Mammary epithelial cell (primary cell): ENCODE measurements around the gene MAPT.

ENCODE experiments used
- CTCF ChIP-seq, 2 donors: IDR thresholded peaks in 1 of 2; conservative IDR thresholded peaks in 1 of 2; 2 replicates each; pipeline ENCODE4 v1.5.1; 2011 to 2012; ENCODE audit warnings: inconsistent platforms in 2 of 2, low read length in 2 of 2, mild to moderate bottlenecking in 2 of 2, control low read depth in 1 of 2, low read depth in 1 of 2; ENCODE audit not compliant: insufficient read depth in 1 of 2; ENCODE audit errors: extremely low read depth in 1 of 2
- EZH2 ChIP-seq: IDR thresholded peaks from 2 replicates; pipeline ENCODE4 v1.6.1; 2012; ENCODE audit warnings: low read length, inconsistent platforms, borderline replicate concordance

- TF ChIP-seq CTCF (conservative IDR thresholded peaks at IDR 0.05 in 1 of 2, IDR thresholded peaks at IDR 0.05 in 1 of 2; ENCODE audit: extremely low read depth in 1 of 2, insufficient read depth in 1 of 2, low read depth in 1 of 2, low read length in 2 of 2) (no peak), EZH2 (no peak)
Measured at GRCh38 chr17:45848868-45849535, 45.4 kb upstream of the MAPT start.
